COLO668 (cell line): Measurements from ENCODE around the gene CCDC12.

ENCODE experiments used
- DNase-seq: peaks from one replicate; lab custom pipeline; 2025; ENCODE audit not compliant: unreplicated experiment; lab: John Stamatoyannopoulos, UW

CCDC12 gene

DNA sequence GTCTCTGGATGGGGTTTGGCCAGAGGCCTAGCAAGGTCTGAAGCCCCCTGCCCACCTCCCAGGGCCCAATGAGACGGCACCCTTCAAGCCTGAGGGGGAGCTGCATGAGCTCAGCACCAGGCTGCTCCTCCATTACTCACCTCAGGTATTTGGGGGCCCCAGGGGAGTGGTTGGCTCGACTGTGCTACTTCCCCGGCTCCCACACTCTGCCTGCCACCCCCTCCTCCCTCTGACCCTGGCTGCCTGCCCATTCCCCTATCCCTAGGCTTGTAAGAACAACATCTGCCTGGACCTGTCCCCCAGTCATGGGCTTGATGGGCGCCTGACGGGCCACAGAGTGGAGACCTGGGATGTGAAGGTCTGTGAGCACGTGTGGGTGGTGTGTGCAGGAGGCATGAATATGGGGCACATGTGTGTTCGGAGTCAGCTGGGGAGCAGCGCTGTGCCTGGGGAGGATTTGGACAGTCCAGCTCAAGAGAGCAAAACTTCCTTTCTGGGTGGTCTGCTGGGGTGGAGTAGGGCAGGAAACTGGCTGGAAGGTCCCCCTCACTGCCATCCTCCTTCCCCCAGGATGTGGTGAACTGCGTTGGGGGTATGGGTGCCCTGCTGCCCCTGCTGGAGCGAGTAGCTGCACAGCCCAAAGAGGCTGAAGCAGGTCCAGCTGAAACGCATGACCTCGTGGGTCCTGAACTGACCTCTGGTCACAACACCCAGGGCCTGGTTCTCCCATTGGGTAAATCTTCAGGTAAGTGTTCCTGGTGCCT lies 20.3 kb upstream of the CCDC12 start:
- no peak for DNase-seq

DNA sequence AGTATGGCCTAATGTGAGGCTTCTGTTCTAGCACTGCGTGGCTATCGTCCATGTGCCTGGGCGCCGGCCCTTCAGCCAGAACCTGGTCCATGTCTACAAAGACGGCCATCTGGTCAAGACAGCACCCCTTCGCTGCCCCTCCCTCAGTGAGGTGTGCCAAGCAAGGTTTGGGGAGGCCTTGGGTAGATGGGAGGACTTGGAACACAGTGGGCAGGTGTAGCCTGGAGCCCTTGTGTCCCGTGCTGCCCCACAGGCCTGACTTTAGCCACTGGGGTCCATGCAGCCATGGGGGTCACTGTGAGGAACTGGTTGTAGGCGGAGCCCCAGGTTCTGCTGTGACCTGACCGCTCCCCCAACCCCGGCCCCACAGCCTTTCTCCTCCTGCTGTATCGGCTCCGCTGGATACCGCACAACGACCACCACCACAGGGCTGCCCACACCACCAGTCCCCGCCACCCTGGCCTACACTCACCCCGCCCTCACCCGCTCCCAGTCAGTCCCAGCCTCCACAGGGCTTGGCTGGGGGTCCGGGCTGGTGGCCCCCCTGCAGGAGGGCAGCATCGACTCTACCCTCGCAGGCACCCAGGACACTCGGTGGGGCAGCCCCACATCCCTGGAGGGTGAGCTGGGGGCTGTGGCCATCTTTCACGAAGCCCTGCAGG lies 19.5 kb upstream of the CCDC12 start:
- no peak for DNase-seq

DNA sequence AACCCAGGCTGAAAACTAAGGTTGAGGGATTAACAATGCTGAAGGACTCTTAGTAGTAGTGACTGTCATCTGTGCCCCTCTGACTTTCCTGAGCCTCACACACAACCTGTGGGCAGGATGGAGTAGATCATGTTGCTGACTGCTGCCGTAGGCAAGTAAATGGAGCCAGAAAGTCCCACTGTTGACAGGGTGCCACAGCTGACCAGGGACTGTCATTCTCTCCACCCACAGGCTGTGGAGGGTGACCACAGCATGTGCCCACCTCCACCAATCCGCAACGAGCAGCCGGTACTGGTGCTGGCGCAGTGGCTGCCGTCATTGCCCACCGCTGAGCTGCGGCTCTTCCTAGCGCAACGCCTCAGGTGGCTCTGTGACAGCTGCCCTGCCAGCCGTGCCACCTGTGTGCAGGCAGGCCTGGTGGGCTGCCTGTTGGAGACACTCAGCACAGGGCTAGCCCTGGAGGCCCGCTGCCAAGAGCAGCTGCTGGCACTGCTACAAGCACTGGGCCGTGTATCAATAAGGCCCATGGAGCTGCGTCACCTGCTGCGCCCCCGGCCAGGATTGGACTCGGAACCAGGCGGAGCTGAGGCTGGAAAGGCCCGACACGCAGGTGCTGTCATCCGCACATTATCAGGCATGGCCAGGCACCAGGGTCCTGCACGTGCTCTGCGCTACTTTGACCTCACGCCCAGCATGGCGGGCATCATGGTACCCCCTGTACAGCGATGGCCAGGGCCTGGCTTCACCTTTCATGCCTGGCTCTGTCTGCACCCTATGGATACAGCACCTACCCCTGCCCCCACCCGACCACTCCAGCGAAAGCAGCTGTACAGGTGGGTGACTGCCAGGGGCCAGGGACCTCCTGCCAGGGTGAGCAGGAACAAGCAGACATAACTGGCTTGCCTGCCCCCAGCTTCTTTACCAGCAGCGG lies 18.5 kb upstream of the CCDC12 start:
- no peak for DNase-seq

DNA sequence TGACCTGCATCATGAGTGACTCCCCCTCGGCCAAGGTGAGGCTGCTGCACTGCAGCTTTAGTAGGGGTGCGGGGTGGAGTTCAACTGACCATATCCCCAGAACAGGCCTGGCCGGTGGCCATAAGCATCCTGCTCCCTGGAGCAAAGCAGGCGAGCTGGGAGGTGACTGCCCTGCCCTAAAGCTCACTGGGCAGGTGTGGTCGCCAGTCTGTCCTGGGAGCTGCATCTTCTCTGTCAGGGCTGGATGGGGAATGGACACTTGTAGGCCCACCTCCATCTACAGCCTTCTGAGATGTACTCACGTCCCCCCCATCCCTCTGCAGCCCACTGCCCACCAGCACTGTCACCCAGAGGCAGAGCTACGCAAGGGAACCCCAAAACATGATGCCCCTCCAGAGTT lies 17.4 kb upstream of the CCDC12 start:
- DNase-seq, result no peak

DNA sequence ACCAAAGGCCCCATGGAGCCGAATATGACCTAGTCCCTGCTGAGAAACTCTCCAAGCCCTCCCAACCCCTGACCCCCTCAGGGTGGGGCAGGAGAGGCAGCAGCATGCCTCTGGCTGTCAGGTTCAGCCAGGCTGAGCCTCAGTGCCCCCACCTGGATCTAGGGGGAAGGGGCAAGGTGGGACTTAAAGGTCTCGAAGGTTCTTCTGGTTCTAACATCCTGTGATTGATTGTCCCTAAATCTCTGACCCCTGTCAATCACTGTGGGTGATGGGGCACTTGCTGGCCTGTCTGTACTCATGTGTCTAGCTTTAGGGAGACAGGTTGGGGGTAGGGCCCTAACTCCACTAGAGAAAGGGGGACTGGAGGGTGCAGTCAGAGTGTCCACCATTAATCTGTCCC lies 16.7 kb upstream of the CCDC12 start:
- DNase-seq, result no peak

DNA sequence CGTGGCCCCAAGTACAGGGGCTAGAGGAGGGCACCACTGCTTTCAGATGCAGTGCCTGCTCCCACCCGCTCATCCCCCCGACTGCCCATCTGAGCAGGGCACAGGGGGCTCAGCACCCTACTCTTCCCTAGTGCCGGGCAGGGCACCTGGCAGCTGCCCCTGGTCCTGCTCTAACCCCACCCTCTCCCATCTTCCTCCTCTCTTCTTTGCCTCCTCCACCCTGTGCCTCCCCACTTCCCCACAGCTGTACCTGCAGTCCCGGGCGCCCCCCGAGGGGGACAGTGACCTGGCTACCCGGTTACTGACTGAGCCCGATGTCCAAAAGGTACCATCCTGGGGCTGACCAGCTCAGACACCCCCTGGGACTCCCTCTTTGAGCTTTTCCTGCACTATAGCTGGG lies 15.7 kb upstream of the CCDC12 start:
- DNase-seq, result no peak

DNA sequence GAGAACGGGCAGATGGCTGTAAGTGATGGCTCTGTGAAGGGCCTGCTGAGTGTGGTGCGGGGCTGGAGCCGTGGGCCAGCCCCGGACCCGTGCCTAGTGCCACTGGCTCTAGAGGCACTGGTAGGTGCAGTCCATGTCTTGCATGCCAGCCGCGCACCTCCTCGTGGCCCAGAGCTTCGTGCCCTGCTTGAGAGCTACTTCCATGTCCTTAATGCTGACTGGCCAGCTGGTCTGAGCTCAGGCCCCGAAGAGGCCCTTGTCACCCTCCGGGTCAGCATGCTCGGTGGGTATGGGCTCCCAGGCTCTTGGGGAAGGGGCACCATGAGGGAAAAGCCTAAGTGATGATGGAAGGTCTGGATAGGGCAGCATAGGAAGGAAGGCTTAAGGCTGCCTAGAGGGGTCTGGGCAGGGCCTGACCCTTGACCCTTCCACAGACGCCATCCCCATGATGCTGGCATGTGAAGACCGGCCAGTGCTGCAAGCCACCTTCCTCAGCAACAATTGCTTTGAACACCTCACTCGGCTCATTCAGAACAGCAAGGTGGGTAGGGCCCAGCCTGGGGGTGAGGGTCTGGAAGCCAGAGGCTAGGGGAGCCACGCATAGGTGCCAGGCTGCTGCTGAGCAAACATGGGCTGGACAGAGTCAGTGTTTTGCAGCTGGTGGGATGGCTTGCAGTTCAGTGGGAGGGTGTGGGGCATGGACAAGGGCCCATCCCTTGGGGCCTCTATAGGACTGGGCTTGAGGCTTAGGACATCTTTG lies 15.0 kb upstream of the CCDC12 start:
- DNase-seq, result no peak

DNA sequence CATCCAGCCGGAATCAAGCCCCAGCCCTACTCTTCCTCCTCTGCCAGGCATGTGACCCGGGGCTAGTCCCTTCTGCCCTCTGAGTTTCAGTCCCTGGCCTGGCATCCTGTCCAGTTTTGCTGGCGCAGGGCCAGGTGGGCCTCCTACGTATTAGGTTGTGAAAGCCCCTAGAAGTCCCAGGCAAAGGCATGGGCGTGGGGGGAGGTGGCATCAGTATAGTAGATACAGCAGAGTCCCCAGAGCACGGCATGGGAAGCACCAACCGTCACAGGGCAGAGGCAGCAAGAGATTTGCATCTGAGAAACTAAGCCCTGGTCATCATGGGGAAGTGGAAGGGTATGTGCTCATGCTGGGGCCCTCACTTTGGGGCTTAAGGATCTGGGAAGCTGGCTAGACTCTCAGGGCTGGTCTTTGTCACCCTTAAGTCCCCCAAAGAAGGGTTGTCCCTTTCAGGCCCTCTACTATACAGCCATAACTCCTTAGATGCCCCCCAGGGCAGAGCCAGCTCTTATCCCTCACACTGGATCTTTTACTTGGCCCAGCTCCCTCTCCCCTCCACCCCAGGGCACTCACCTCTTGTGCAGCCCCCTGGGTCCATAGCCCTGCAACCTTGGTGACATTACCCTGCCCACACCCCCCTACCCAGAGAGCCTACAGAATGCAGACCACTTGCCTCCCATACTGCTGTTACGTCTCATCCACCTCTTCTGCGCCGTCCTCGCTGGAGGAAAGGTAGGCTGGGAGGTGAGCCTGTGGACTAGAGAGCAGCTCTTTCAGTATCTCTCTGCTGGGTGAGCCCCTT lies 14.2 kb upstream of the CCDC12 start:
- no peak for DNase-seq

DNA sequence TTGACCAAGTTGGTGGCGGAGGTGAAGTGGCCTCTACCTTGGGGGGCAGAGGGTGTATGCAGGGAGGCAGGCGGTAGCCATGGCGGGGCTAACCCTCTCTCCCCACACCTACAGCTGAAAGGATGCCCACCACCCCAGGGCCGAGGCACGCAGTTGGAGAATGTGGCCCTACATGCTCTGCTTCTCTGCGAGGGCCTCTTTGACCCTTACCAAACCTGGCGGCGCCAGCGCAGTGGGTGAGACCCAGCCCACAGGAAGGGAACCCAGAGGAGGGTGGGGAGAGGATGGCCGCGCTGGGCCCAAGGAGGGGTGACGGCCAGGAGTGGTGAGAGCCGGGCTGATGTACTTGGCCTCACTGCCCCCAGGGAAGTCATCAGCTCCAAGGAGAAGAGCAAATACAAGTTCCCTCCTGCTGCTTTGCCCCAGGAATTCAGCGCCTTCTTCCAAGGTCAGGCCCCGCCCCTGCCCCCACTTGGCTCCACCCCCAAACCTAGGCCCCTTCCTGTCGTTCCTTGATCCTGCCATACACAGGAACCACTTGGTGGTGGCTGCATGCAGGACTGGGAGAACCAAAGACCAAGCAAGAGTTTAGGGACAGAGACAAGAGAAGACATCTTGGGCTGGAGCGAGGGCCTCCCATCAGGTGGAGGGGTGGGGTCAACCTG lies 12.7 kb upstream of the CCDC12 start:
- no peak for DNase-seq

DNA sequence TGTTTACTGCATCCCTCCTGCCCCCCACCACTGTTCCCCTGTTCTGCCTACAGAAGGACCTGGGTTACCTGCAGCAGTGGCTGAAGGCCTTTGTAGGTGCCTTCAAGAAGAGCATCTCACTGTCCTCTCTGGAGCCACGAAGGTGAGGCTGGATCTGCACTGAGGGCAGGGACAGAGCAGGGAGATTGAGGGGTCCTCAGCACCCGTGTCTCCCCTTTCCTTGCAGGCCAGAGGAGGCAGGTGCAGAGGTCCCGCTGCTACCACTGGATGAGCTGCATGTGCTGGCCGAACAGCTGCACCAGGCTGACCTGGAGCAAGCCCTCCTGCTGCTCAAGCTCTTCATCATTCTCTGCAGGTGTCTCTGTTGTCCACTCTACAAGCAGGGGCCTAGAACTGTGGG lies 12.1 kb upstream of the CCDC12 start:
- DNase-seq, result no peak

DNA sequence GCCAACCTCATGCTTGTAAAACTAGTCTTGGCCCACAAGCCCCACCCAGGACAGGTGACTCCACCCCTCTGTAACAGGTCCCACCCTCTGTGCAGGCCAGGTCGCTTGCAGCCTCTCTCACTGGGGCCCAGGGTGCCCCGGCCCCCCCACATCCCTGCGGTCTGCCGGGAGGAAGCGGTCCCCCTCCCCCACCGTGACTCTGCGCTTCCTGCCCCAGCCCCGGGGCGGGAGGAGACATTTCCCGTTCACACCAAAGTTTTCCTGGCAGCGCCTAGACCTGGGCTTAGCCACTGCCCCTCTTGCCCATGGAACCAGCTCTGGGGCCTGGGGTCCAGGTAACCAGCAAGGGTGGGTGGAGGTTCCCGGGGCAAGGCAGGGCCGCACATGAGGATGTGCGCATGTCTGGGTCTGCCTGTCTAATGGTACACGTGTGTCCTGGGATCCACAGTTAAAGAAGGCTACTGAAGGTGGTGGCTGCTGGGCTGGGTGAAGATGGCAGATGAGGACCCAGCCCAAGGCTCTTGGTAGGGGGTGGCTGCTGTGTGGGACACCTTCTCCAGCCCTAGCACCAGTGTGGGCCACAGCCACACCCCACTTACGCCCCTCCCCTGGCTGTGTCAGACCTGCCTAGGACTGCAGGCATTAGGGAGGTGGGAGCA lies 11.3 kb upstream of the CCDC12 start:
- no peak for DNase-seq

DNA sequence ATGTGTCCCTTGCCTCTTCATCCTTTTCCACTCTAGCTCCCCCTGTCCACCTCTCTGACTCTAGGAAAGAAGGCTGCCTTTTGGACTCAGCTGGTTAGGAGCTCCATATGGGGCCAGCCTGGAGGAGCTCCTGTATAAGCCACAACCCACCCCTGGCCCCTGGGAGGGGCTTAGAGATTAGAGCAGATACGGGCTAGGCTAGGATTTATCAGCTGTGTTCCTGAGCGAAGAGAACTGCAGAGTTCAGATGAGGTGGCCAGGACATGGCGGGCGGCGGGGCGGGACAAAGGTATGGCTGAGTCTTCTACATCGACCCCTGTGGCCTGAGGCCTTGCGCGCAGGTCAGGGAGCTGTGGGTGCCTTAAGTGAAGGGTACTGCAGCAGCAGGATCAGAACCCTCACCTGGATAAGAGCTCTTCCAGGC lies 10.8 kb upstream of the CCDC12 start:
- no peak for DNase-seq

DNA sequence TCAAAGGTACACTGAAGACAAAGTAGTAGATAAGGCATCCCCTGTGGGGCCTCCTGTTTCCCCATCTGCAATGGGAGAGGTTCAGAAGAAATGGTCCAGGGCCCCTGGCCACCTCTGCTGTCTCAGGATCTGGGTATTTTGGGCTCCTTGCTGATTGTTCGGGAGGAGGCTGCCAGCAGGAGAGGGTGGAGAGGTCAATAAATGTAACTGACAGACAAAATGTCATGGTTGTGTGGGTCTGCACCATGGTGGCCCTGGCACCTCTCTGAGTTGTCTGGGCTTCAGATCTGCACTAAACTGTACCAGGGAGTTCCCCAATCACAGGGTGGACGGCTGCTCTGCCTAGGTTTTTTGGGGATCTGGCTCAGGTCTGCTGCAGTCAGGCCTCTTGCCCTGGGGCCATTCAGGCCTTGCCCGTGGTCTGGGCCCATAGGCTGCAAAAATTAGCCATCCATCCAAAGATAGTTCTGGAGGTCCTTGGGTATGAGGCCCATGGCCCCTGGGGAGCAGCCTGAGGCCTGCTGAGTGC lies 10.3 kb upstream of the CCDC12 start:
- DNase-seq, result no peak

DNA sequence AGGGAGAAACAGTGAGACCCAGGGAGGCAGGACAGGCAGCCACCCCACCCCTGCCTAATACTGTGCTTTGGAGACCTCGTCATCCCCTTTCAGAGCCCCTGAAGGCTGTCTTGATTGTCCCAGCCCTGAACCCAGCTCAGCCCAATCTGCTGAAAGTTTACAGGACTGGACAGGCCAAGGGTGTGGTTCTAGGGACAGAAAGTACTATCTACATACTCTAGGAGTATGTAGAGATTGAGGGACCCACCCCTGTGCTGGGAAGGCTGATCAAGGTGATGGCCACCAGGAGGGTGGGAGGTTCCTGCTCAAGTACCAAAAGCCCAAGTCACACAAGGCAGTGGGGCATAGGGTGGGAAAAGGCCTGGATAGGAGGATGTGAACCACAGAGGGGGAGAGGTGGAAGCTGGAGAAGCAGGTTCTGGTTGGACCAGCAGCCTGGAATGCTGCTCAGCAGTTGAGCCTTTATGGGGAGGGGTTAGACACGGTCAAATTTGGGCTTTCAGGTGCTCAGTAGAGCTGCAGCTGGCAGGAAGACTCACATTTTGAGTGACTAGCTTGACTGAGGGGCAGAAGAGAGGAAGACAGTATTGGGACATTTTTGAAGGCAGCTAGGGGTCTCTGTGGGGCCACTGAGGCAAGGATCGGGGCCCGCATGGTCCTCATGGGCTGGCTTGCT lies 9.6 kb upstream of the CCDC12 start:
- DNase-seq, result no peak

DNA sequence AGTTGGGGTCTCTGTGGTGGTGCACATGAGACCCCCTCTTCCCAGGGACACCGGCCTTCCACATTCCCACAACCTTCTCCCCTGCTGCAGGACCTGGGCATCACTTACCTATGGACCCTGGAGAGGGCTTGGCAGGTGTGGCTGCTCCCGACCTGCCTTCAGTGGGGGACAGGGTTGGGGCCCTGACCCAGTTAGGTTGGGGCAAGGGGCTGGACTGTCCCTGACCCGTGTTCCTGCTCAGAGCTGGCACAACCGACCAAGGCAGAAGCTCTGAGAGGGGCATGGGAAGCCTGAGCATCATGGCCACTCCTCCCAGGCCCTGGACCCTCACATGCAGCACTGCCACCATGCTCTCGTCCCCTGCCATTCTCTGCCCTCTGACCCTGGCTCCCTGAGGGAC lies 9.0 kb upstream of the CCDC12 start:
- no peak for DNase-seq

DNA sequence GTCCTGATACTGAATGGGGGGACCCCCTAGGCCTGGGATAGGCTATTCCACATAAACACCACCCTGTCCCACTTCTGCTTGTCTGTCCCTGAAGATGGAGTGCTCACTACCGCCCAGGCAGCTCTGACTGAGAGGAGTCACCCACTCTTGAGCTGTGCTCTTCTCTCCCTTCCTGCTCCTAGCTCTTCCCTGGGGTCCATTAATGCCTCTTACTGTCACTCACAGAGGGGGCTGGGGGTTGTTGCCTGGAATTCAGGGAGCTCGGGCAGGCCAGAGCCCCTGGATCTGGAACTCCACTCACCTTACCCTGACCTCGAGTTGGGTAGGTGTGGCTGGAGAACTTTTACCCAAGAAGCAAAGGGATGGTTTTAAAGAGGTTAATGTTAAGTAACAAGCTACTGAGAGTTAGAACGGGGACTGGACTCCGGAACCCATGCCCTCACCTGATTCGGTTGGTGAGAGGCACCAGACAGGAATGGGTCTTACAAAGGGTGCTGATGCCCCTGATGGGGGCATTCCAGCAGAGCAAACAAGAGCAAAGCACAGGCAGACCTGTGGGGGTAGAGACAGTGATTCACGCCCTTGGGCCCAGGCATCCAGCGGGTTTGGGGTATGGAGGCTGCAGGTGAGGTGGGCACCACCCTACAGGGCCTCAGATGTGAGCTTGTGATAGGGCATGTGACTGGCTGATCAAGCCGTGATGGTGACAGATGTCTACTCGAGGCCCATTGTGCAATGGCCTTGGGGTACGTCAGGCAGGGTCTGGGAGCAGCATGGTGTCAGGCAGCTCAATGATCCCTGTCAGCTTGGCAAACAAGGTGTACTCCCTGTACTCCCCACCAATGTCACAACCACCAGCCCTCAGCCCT lies 8.3 kb upstream of the CCDC12 start:
- no peak for DNase-seq

DNA sequence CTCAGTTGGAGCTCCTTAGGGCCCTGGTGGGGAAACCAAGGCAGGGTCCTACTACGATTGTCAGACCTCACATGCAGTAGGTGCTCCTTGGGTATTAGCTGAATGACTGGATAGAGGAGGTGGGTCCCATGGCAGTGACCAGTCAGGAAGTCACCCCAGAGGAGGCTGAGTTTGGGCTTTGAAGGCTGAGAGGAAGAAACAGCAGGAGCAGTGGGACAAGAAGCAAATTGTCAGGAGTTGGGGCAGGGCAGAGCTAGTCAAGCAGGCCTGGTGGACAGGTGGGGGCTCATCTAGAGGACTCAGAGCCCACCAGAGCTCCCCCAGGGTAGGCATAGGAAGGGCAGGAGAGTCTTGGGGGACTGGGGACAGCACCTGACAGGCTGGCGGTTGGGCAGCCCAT lies 6.0 kb upstream of the CCDC12 start:
- DNase-seq, result no peak
